ENCODE measurements around the gene INPP4B.

Gene INPP4B

DNA sequence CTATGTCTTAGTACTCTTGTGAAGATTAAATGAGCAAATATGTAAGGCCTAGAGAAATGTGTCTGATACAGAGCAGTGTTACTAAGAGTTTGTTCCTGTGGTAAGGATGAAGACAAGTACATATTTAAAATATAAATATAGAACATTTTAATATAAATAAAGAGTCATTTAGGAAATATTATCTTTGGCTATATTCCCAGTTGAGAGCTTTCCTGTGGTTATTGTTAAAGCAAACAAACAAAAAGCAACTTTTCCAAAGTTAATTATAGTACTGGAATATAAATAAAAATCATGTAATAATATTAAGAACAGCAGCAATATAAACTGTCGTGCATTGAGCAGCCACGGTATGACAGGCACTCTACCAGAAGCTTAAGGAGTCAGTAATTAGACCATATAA lies 472.5 kb downstream of the INPP4B start:
- Histone ChIP-seq H3K27me3 (ENCODE audit: insufficient read depth, poor library complexity, severe bottlenecking) (no peaks in the 10 kb centered on the region), H3K27ac (ENCODE audit: poor library complexity, severe bottlenecking) (peak overlapping the region; percentile 52), H3K4me3 (ENCODE audit: severe bottlenecking) (no peak overlapping the region), H3K9me3 (ENCODE audit: severe bottlenecking) (no peaks in the 10 kb centered on the region), H3K36me3 (ENCODE audit: low read depth) (peaks cover 19% of the 10 kb centered on the region), H3K4me1 (ENCODE audit: insufficient read depth, poor library complexity, severe bottlenecking) (peaks cover 57% of the 10 kb centered on the region)
- TF ChIP-seq, protein P1, sequence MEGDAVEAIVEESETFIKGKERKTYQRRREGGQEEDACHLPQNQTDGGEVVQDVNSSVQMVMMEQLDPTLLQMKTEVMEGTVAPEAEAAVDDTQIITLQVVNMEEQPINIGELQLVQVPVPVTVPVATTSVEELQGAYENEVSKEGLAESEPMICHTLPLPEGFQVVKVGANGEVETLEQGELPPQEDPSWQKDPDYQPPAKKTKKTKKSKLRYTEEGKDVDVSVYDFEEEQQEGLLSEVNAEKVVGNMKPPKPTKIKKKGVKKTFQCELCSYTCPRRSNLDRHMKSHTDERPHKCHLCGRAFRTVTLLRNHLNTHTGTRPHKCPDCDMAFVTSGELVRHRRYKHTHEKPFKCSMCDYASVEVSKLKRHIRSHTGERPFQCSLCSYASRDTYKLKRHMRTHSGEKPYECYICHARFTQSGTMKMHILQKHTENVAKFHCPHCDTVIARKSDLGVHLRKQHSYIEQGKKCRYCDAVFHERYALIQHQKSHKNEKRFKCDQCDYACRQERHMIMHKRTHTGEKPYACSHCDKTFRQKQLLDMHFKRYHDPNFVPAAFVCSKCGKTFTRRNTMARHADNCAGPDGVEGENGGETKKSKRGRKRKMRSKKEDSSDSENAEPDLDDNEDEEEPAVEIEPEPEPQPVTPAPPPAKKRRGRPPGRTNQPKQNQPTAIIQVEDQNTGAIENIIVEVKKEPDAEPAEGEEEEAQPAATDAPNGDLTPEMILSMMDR (IDR thresholded peaks at IDR 0.05; ENCODE audit: poor library complexity, severe bottlenecking): no peak
- ATAC-seq (ENCODE audit: low read depth): peak; percentile 75
- no peak for DNase-seq (ENCODE audit: low spot score)

DNA sequence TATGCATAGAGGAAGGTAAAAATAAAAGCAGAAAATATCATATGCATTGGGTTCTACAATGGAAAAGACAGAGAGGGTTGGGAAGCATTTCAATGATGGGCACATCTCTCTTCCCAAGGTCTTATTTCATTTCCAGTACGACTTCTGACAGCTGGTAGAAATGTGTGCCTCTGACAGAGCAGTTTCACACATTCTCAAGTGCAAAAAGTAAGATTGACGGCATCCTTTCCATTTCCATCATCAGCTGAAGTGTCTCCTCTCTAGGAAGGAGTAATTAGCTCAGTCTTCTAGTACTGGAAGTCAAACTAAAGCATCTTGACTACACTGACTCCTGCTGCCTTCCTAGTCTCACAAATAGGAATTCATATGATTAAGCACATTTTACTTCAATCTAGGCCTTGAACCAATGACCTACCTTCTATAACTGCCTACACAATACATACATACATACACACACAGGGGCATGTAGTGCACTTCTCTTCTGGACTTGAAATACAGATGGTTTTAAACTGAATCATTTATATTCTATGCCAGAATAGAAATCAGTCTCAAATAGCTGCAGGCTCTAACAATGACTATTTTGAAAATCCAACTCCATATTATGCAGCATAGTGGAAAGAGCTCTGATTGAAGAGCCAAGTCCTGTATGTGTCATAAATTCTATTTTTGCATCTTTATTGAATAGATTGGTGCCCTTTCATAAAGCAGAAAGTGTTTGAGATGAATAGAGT lies 473.4 kb downstream of the INPP4B start:
- no peak for DNase-seq (ENCODE audit: low spot score)
- ATAC-seq (ENCODE audit: low read depth): peak; percentile 57; the same call in 2 of the 3 replicates
- Histone ChIP-seq H3K9me3 (ENCODE audit: severe bottlenecking) (no peaks in the 10 kb centered on the region), H3K4me1 (ENCODE audit: insufficient read depth, poor library complexity, severe bottlenecking) (peaks cover 61% of the 10 kb centered on the region), H3K27ac (ENCODE audit: poor library complexity, severe bottlenecking) (peak overlapping the region; percentile 52), H3K4me3 (ENCODE audit: severe bottlenecking) (no peak overlapping the region), H3K36me3 (ENCODE audit: low read depth) (peaks cover 14% of the 10 kb centered on the region), H3K27me3 (ENCODE audit: insufficient read depth, poor library complexity, severe bottlenecking) (no peaks in the 10 kb centered on the region)
- TF ChIP-seq, protein P1 (IDR thresholded peaks at IDR 0.05; ENCODE audit: poor library complexity, severe bottlenecking): no peak

DNA sequence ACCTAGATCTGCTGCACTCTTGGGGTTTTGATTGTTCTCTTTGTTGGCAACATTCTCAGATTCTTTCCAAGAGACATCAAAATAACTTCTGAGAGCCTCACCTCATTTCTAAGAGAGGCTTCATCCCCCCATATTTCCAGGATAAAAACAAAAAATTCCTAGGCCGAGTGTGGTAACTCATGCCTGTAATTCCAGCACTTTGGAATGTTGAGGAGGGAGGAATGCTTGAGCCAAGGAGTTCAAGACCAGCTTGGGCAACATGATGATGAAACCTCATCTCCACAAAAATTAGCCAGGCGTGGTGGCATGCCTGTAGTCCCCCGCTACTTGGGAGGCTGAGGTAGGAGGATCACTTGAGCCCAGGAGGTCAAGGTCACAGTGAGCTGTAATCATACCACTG lies 477.0 kb downstream of the INPP4B start:
- Histone ChIP-seq H3K4me3 (ENCODE audit: severe bottlenecking) (no peak overlapping the region), H3K27ac (ENCODE audit: poor library complexity, severe bottlenecking) (peak overlapping the region; percentile 30), H3K27me3 (ENCODE audit: insufficient read depth, poor library complexity, severe bottlenecking) (no peaks in the 10 kb centered on the region), H3K4me1 (ENCODE audit: insufficient read depth, poor library complexity, severe bottlenecking) (peaks cover 47% of the 10 kb centered on the region), H3K9me3 (ENCODE audit: severe bottlenecking) (no peaks in the 10 kb centered on the region), H3K36me3 (ENCODE audit: low read depth) (peaks cover 14% of the 10 kb centered on the region)
- no peak for ATAC-seq (ENCODE audit: low read depth)
- no peak for DNase-seq (ENCODE audit: low spot score)
- TF ChIP-seq, protein P1 (IDR thresholded peaks at IDR 0.05; ENCODE audit: poor library complexity, severe bottlenecking): no peak

DNA sequence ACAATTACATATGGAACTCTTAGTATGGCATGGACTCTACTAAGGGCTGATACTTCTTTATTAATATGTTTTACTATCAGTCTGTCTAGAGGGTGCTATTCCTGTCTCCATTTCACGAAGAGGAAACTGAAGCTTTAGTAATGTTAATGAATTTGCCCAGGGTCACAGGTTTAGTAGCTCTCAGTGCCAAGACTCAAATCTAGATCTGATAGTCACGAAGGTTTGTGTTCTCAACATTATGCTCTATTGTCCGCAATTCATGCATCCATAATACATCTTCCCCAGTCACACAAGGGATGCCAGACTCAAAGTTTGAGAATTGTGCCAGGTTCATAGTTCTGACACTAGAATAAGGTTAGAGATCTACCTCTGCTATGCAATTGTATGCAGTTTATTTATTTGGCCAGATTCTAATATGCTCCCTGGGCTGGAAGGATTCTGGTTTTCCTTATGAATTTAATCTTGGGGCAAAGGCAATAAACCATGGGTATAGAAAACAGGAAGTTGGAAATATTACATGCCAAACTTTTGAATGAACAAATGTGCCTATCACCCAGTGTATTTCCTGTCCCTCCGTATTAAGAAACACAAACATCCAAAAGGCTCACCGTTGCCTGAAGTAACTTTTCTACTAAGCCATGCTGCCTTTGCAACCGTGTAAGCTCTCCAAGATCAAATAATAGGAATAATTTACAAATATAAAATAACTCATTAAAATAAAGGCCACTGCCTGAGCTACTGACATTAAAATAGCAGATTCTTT lies 478.5 kb downstream of the INPP4B start:
- H3K36me3 ChIP-seq (ENCODE audit: low read depth): peaks cover 24% of the 10 kb centered on the region
- TF ChIP-seq, protein P1 (IDR thresholded peaks at IDR 0.05; ENCODE audit: poor library complexity, severe bottlenecking): no peak
- no peak overlapping the region for H3K4me3 ChIP-seq (ENCODE audit: severe bottlenecking)
- H3K27ac ChIP-seq (ENCODE audit: poor library complexity, severe bottlenecking): peak overlapping the region; percentile 30
- ATAC-seq (ENCODE audit: low read depth): no peak
- no peaks in the 10 kb centered on the region for H3K27me3 ChIP-seq (ENCODE audit: insufficient read depth, poor library complexity, severe bottlenecking)
- DNase-seq (ENCODE audit: low spot score): no peak
- no peaks in the 10 kb centered on the region for H3K9me3 ChIP-seq (ENCODE audit: severe bottlenecking)
- peaks cover 33% of the 10 kb centered on the region for H3K4me1 ChIP-seq (ENCODE audit: insufficient read depth, poor library complexity, severe bottlenecking)

All from RWPE2 (cell line).